Nephron (organoid): ENCODE measurements around the gene BAIAP3.
A peak's percentile ranks its signal among the peaks of the same experiment; 100 is the strongest.

Source experiments
- H3K27ac Mint-ChIP-seq, 3 experiments: 2 replicates each; pipeline ENCODE4 v1.8.0; 2020; ENCODE audit warnings: mixed read lengths in 3 of 3, mild to moderate bottlenecking in 2 of 3, moderate library complexity in 1 of 3
- H3K27me3 Mint-ChIP-seq: 2 replicates; pipeline ENCODE4 v1.8.0; 2021; ENCODE audit warnings: low read depth, mild to moderate bottlenecking, moderate library complexity, mixed read lengths
- H3K36me3 Mint-ChIP-seq: 2 replicates; pipeline ENCODE4 v1.8.0; 2020; ENCODE audit warnings: low read depth, mixed read lengths
- H3K4me1 Mint-ChIP-seq: 2 replicates; pipeline ENCODE4 v1.8.0; 2020; ENCODE audit warnings: mixed read lengths
- H3K4me3 Mint-ChIP-seq, 3 experiments: 2 replicates each; pipeline ENCODE4 v1.8.0; 2020; ENCODE audit warnings: mild to moderate bottlenecking in 3 of 3, mixed read lengths in 3 of 3, moderate library complexity in 2 of 3
- H3K9me3 Mint-ChIP-seq: 2 replicates; pipeline ENCODE4 v1.8.0; 2020; ENCODE audit warnings: mixed read lengths
- TF ChIP-seq, protein P1 (sequence below), 3 experiments: fragments of 200-600 bp; sonication (generic); IDR thresholded peaks; one replicate each; pipeline ENCODE4 v1.5.0; 2021; ENCODE audit warnings: antibody characterized with exemption in 3 of 3; ENCODE audit not compliant: unreplicated experiment in 3 of 3

The BAIAP3 gene

DNA sequence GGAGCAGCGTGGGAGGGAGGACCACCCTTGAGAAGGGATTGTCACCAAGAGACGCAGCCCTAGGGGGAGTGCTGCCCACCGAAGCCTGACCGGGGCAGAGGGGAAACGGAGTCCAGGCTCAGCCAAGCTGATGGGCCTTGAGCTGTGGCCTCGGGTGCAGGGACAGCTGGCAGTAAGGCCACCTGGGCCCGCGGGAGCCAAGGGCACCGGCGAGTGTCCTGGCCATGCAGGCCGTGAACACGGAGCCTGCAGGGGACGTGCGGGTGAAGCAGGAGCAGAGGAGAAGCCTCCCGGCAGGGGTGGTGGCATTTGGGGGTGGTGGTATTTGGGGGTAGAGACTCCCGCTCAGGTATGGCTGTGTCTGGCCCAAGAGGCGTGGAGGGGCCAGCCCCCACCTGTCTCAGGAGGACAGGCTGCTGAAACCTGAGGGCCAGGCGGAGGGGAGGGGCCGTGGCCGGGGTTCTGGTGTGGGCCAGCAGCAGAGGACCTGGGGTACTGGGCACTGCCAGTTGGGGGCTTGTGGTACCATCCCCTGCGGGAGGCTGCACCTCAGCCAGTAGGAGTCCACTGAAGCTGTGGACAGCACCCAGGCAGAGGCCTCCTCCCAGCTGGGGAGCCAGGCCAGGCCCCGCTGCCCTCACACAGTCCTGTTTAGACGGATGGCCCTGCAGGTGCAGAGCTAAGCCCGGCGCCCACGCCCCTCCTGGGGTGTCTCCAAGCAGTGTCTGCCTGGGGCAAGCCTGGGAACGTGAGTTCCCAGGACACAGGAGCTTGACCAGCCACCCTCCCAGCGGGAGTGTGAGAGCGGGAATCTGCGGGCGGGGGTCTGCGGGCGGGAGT, 22.8 kb downstream of the BAIAP3 start:
- H3K27ac Mint-ChIP-seq, result no peak overlapping the region
- peaks cover 2% of the 10 kb centered on the region for H3K9me3 Mint-ChIP-seq
- TF ChIP-seq, protein P1, sequence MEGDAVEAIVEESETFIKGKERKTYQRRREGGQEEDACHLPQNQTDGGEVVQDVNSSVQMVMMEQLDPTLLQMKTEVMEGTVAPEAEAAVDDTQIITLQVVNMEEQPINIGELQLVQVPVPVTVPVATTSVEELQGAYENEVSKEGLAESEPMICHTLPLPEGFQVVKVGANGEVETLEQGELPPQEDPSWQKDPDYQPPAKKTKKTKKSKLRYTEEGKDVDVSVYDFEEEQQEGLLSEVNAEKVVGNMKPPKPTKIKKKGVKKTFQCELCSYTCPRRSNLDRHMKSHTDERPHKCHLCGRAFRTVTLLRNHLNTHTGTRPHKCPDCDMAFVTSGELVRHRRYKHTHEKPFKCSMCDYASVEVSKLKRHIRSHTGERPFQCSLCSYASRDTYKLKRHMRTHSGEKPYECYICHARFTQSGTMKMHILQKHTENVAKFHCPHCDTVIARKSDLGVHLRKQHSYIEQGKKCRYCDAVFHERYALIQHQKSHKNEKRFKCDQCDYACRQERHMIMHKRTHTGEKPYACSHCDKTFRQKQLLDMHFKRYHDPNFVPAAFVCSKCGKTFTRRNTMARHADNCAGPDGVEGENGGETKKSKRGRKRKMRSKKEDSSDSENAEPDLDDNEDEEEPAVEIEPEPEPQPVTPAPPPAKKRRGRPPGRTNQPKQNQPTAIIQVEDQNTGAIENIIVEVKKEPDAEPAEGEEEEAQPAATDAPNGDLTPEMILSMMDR (IDR thresholded peaks at IDR 0.05; ENCODE audit: unreplicated experiment in 3 of 3), result no peak
- H3K4me3 Mint-ChIP-seq, result no peak overlapping the region
- peaks cover 3% of the 10 kb centered on the region for H3K27me3 Mint-ChIP-seq
- H3K4me1 Mint-ChIP-seq, result peaks cover 24% of the 10 kb centered on the region
- H3K36me3 Mint-ChIP-seq, result no peaks in the 10 kb centered on the region

DNA sequence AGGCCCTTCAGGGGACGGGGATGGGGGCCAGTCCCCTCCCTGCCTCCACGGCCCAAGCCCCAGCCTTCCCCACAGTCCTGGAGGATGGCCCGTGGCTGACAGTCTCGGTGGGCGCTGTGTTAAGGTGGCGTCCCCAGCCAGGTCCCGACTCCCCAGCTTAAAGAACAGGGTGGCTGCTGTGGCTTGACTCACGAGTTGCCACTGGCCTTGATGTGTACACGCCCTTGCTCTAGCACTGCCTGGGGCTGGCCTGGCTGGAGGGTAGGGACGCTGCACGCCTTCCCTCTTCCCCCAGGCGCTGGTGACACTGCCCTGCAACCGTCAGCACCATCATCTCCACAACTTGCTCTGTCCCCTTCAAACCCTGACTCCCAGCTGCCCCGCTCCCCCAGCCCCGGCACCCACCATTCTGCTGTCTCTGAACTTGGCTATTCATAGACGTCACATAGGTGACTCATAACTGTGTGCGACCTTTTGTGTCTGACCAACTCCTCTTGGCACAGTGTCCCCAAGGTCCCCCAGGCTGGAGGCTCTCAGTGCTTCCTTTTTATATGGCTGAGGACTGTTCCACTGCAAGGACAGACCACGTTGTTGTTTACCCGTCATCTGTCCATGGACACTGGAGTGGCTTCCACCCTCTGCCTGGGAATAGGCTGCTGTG, 24.6 kb downstream of the BAIAP3 start:
- Mint-ChIP-seq H3K27me3 (no peaks in the 10 kb centered on the region), H3K4me1 (peaks cover 17% of the 10 kb centered on the region), H3K36me3 (no peaks in the 10 kb centered on the region), H3K27ac (no peak overlapping the region), H3K9me3 (no peaks in the 10 kb centered on the region), H3K4me3 (peak overlapping the region in 1 of 3 experiments; percentile 6)
- TF ChIP-seq, protein P1 (IDR thresholded peaks at IDR 0.05; ENCODE audit: unreplicated experiment in 3 of 3), result no peak

DNA sequence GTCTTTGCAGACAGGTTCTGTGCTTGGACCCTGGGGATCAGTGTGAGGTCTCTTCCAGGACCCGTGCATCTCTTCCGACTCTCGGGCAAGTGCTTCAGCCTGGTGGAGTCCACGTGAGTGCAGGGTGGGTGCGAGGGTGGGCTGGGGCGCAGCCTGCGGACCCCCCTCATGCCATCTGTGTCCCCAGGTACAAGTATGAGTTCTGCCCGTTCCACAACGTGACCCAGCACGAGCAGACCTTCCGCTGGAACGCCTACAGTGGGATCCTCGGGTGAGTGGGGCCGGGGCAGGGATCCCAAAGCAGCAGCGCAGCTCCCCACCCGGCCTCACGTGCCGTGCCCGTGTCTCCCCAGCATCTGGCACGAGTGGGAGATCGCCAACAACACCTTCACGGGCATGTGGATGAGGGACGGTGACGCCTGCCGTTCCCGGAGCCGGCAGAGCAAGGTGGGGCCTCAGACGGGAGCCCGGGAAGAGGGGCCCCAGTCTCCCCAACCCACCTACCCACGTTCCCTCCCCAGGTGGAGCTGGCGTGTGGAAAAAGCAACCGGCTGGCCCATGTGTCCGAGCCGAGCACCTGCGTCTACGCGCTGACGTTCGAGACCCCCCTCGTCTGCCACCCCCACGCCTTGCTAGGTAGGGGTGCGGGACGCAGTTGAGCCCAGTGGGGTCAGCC, 28.4 kb downstream of the BAIAP3 start:
- Mint-ChIP-seq H3K4me1 (peaks cover 4% of the 10 kb centered on the region), H3K36me3 (peaks cover 4% of the 10 kb centered on the region), H3K27ac (no peak overlapping the region), H3K9me3 (no peaks in the 10 kb centered on the region), H3K4me3 (no peak overlapping the region), H3K27me3 (no peaks in the 10 kb centered on the region)
- TF ChIP-seq, protein P1 (IDR thresholded peaks at IDR 0.05; ENCODE audit: unreplicated experiment in 3 of 3), result no peak

DNA sequence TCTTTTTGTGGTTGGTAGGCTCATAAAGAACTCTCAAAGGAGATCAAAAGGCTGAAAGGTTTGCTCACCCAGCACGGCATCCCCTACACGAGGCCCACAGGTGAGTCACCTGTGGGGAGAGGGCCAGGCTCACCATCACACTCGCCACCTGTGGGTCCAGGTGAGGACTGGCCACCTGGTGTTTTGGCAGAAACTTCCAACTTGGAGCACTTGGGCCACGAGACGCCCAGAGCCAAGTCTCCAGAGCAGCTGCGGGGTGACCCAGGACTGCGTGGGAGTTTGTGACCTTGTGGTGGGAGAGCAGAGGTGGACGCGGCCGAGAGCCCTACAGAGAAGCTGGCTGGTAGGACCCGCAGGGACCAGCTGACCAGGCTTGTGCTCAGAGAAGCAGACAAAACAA, 29.4 kb downstream of the BAIAP3 start:
- Mint-ChIP-seq H3K4me1 (peaks cover 4% of the 10 kb centered on the region), H3K4me3 (no peak overlapping the region), H3K9me3 (no peaks in the 10 kb centered on the region), H3K27ac (no peak overlapping the region), H3K27me3 (no peaks in the 10 kb centered on the region), H3K36me3 (peaks cover 4% of the 10 kb centered on the region)
- TF ChIP-seq, protein P1 (IDR thresholded peaks at IDR 0.05; ENCODE audit: unreplicated experiment in 3 of 3), result no peak

DNA sequence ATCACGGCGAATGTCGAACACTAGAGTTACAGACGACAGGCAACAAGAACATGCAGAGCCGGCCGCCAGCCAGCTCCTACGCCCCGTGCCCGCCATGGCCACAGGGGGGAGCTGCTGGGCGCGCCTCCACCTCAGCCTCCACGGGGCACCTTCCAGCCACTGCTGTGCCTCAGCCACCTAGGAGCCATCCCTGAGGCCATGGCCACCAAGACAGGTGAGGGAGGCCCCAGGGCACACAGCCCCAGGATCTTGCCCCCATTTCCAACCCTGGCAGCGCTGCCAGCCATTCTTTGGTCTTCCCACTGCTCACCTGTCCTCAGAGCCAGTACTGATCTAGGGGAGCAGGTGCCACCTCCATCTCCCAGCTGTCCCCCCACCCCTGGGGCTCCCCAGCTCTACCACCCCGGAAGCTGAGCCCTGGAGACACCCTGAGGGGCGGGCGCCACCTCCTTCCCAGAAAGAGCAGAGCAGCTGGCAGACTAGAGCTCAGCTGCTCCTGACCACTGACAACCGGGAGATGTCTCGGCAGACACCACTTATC, 30.1 kb downstream of the BAIAP3 start:
- Mint-ChIP-seq H3K4me1 (peaks cover 4% of the 10 kb centered on the region), H3K4me3 (no peak overlapping the region), H3K27ac (peak overlapping the region in 1 of 3 experiments; percentile 37), H3K9me3 (no peaks in the 10 kb centered on the region), H3K27me3 (no peaks in the 10 kb centered on the region), H3K36me3 (peaks cover 4% of the 10 kb centered on the region)
- TF ChIP-seq, protein P1 (IDR thresholded peaks at IDR 0.05; ENCODE audit: unreplicated experiment in 3 of 3), result peak; percentile 50 to 72 (median 66)
